Type B pancreatic cell (in vitro differentiated cells): Measurements from ENCODE around the gene BDKRB2. TPM values are rescaled to one million over a fixed set of nuclear protein-coding genes. Genes with fewer than 3 reads are reported as not detected.
"Not testable (repeated sequence)": the region's sequence is repeated elsewhere in the genome, so short reads cannot be mapped to it uniquely, and the experiment has no call there.

Source experiments
- DNase-seq: peaks from one replicate; pipeline ENCODE4 v3.0.0; 2021; ENCODE audit warnings: mixed read lengths; ENCODE audit not compliant: unreplicated experiment; ENCODE audit errors: extremely low spot score
- H3K27ac Mint-ChIP-seq: 2 replicates; pipeline ENCODE4 v1.8.0; 2021; ENCODE audit warnings: mild to moderate bottlenecking, mixed read lengths
- H3K27me3 Mint-ChIP-seq: 2 replicates; pipeline ENCODE4 v1.8.0; 2021; ENCODE audit warnings: mixed read lengths
- H3K36me3 Mint-ChIP-seq: 2 replicates; pipeline ENCODE4 v1.8.0; 2021; ENCODE audit warnings: mixed read lengths
- H3K4me1 Mint-ChIP-seq: one replicate; pipeline ENCODE4 v1.8.0; 2021; ENCODE audit warnings: mixed read lengths; ENCODE audit not compliant: unreplicated experiment
- H3K4me3 Mint-ChIP-seq: 2 replicates; pipeline ENCODE4 v1.8.0; 2021; ENCODE audit warnings: mild to moderate bottlenecking, mixed read lengths
- H3K9me3 Mint-ChIP-seq: 2 replicates; pipeline ENCODE4 v1.8.0; 2021; ENCODE audit warnings: mixed read lengths
- total RNA-seq: library from RNA; stranded (reverse); gene quantifications from 2 replicates; pipeline ENCODE4 v1.2.1, GENCODE V29; 2021; ENCODE audit warnings: low replicate concordance
- TF ChIP-seq, protein P1 (sequence below): fragments of 200-600 bp; sonication (generic); conservative IDR thresholded peaks from 2 replicates; pipeline ENCODE4 v1.5.0; 2021; ENCODE audit warnings: antibody characterized with exemption, mild to moderate bottlenecking

The BDKRB2 gene
- total RNA-seq, 1 donor from 2014 or later: 2.1 TPM

DNA sequence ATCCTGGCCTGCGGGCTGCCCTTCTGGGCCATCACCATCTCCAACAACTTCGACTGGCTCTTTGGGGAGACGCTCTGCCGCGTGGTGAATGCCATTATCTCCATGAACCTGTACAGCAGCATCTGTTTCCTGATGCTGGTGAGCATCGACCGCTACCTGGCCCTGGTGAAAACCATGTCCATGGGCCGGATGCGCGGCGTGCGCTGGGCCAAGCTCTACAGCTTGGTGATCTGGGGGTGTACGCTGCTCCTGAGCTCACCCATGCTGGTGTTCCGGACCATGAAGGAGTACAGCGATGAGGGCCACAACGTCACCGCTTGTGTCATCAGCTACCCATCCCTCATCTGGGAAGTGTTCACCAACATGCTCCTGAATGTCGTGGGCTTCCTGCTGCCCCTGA lies 36.0 kb downstream of the BDKRB2 start:
- H3K9me3 Mint-ChIP-seq: peaks cover 4% of the 10 kb centered on the region
- H3K27me3 Mint-ChIP-seq: no peaks in the 10 kb centered on the region
- no peaks in the 10 kb centered on the region for H3K4me1 Mint-ChIP-seq
- no peak for DNase-seq
- TF ChIP-seq, protein P1, sequence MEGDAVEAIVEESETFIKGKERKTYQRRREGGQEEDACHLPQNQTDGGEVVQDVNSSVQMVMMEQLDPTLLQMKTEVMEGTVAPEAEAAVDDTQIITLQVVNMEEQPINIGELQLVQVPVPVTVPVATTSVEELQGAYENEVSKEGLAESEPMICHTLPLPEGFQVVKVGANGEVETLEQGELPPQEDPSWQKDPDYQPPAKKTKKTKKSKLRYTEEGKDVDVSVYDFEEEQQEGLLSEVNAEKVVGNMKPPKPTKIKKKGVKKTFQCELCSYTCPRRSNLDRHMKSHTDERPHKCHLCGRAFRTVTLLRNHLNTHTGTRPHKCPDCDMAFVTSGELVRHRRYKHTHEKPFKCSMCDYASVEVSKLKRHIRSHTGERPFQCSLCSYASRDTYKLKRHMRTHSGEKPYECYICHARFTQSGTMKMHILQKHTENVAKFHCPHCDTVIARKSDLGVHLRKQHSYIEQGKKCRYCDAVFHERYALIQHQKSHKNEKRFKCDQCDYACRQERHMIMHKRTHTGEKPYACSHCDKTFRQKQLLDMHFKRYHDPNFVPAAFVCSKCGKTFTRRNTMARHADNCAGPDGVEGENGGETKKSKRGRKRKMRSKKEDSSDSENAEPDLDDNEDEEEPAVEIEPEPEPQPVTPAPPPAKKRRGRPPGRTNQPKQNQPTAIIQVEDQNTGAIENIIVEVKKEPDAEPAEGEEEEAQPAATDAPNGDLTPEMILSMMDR: no peak
- no peak overlapping the region for H3K4me3 Mint-ChIP-seq
- H3K27ac Mint-ChIP-seq: no peak overlapping the region
- H3K36me3 Mint-ChIP-seq: peaks cover 3% of the 10 kb centered on the region

GRCh38 chr14:96242126-96242525 lies 37.5 kb downstream of the BDKRB2 start:
- Mint-ChIP-seq H3K4me1 (no peaks in the 10 kb centered on the region), H3K27ac (no peak overlapping the region), H3K9me3 (peaks cover 4% of the 10 kb centered on the region), H3K36me3 (peaks cover 3% of the 10 kb centered on the region), H3K27me3 (peaks cover 6% of the 10 kb centered on the region), H3K4me3 (no peak overlapping the region)
- no peak for DNase-seq
- TF ChIP-seq, protein P1: no peak

- H3K4me1 Mint-ChIP-seq: no peaks in the 10 kb centered on the region
- H3K9me3 Mint-ChIP-seq: peaks cover 4% of the 10 kb centered on the region
- H3K27me3 Mint-ChIP-seq: peaks cover 8% of the 10 kb centered on the region
- H3K4me3 Mint-ChIP-seq: no peak overlapping the region
- TF ChIP-seq, protein P1: no peak
- peaks cover 3% of the 10 kb centered on the region for H3K36me3 Mint-ChIP-seq
- no peak overlapping the region for H3K27ac Mint-ChIP-seq
- no peak for DNase-seq
Observed at GRCh38 chr14:96243785-96244184, 39.1 kb downstream of the BDKRB2 start.

DNA sequence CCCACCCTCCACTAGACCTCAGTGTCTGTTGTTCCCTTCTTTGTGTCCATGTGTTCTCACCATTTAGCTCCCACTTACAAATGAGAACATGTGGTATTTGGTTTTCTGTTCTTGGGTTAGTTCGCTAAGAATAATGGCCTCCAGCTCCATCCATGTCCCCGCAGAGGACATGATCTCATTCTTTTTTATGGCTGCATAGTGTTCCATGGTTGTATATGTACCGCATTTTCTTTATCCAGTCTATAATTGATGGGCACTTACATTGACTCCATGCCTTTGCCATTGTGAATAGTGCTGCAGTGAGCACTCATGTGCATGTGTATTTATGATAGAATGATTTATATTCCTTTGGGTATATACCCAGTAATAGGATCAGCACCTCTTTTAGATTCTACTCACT lies 40.4 kb downstream of the BDKRB2 start:
- H3K36me3 Mint-ChIP-seq, H3K4me1 Mint-ChIP-seq, H3K4me3 Mint-ChIP-seq, H3K27ac Mint-ChIP-seq, H3K9me3 Mint-ChIP-seq, DNase-seq: not testable (repeated sequence)
- peaks cover 11% of the 10 kb centered on the region for H3K27me3 Mint-ChIP-seq

GRCh38 chr14:96245710-96246538 lies 41.3 kb downstream of the BDKRB2 start:
- no peak for DNase-seq
- Mint-ChIP-seq H3K27me3 (peaks cover 15% of the 10 kb centered on the region), H3K27ac (no peak overlapping the region), H3K36me3 (peaks cover 3% of the 10 kb centered on the region), H3K4me3 (no peak overlapping the region), H3K9me3 (peaks cover 4% of the 10 kb centered on the region), H3K4me1 (no peaks in the 10 kb centered on the region)
- TF ChIP-seq, protein P1: no peak

DNA sequence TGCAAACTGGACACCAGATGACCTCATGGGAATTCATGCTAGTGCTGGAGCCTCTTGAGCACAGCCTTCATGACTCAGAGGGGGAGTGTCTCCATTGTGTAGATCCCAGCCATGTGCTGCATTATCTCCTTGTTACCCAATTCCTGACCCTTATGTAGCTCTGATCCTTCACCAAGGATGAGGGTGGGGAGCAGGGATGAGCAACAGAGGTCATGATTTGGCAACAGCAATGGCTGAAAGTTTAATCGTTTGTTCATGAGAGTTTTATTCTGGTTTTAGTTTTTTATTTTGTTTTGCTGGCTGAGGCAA lies 41.9 kb downstream of the BDKRB2 start:
- Mint-ChIP-seq H3K27me3 (peaks cover 15% of the 10 kb centered on the region), H3K4me1 (no peaks in the 10 kb centered on the region), H3K4me3 (no peak overlapping the region), H3K27ac (no peak overlapping the region), H3K9me3 (peaks cover 4% of the 10 kb centered on the region), H3K36me3 (peaks cover 3% of the 10 kb centered on the region)
- TF ChIP-seq, protein P1: no peak
- no peak for DNase-seq
